WTC11 (cell line): Measurements from ENCODE around the gene MT1M. TPM values are rescaled to one million over a fixed set of nuclear protein-coding genes. Genes with fewer than 3 reads are reported as not detected.

Experiments used
- ATAC-seq: fragments of 200-7000 bp; cut with Tn5 transposase; 2 replicates; pipeline ENCODE4 v1.10.0; 2021; ENCODE audit warnings: mild to moderate bottlenecking, moderate library complexity
- CTCF ChIA-PET: fragments of 300-600 bp; sonication (Branson Sonifier 250); formaldehyde crosslinking; loops from one replicate; lab custom pipeline; 2021; ENCODE audit warnings: antibody characterized with exemption; lab: Charles Lee
- POLR2A ChIA-PET: fragments of 350-600 bp; sonication (Branson Sonifier 250); formaldehyde crosslinking; loops from one replicate; lab custom pipeline; 2021; ENCODE audit warnings: antibody characterized with exemption; lab: Charles Lee
- DNase-seq: peaks from one replicate; pipeline ENCODE4 v3.0.0; 2021; ENCODE audit warnings: low spot score
- H3K27ac Mint-ChIP-seq: 2 replicates; pipeline ENCODE4 v1.8.0; 2021; ENCODE audit warnings: mixed read lengths
- H3K27me3 Mint-ChIP-seq: 2 replicates; pipeline ENCODE4 v1.8.0; 2021; ENCODE audit warnings: low read depth, mild to moderate bottlenecking, moderate library complexity, mixed read lengths
- H3K36me3 Mint-ChIP-seq: 2 replicates; pipeline ENCODE4 v1.8.0; 2021; ENCODE audit warnings: mixed read lengths
- H3K4me1 Mint-ChIP-seq: 2 replicates; pipeline ENCODE4 v1.8.0; 2022; ENCODE audit warnings: mixed read lengths
- H3K4me3 Mint-ChIP-seq: 2 replicates; pipeline ENCODE4 v1.8.0; 2021; ENCODE audit warnings: mild to moderate bottlenecking, moderate library complexity, mixed read lengths
- H3K9me3 Mint-ChIP-seq: 2 replicates; pipeline ENCODE4 v1.8.0; 2021; ENCODE audit warnings: mixed read lengths
- AFF4 ChIP-seq: sonication (generic); formaldehyde crosslinking; IDR thresholded peaks from 2 replicates; pipeline ENCODE4 v1.8.1; 2023; ENCODE audit warnings: mild to moderate bottlenecking, missing genetic modification reagents, borderline replicate concordance
- ATF3 ChIP-seq: sonication (generic); formaldehyde crosslinking; conservative IDR thresholded peaks from 2 replicates; pipeline ENCODE4 v1.8.1; 2022; ENCODE audit warnings: mild to moderate bottlenecking, missing genetic modification reagents
- CREM ChIP-seq: sonication (generic); formaldehyde crosslinking; IDR thresholded peaks from 2 replicates; pipeline ENCODE4 v1.8.1; 2022; ENCODE audit warnings: mild to moderate bottlenecking, missing genetic modification reagents, moderate library complexity
- ELF4 ChIP-seq: sonication (generic); formaldehyde crosslinking; IDR thresholded peaks from 2 replicates; pipeline ENCODE4 v1.8.1; 2022; ENCODE audit warnings: low read depth, mild to moderate bottlenecking, moderate library complexity, missing genetic modification reagents
- ETV6 ChIP-seq: sonication (generic); formaldehyde crosslinking; IDR thresholded peaks from 2 replicates; pipeline ENCODE4 v1.8.1; 2022; ENCODE audit warnings: mild to moderate bottlenecking, missing genetic modification reagents
- IRF1 ChIP-seq: sonication (generic); formaldehyde crosslinking; IDR thresholded peaks from 2 replicates; pipeline ENCODE4 v1.8.0; 2023; ENCODE audit warnings: missing genetic modification reagents
- MXD4 ChIP-seq: fragments of 250-450 bp; sonication (Bioruptor Pico); IDR thresholded peaks from 2 replicates; pipeline ENCODE4 v1.8.0; 2021; ENCODE audit warnings: mild to moderate bottlenecking, moderate library complexity, borderline replicate concordance
- NR3C1 ChIP-seq: sonication (generic); formaldehyde crosslinking; conservative IDR thresholded peaks from 2 replicates; pipeline ENCODE4 v1.8.1; 2023; ENCODE audit warnings: low read depth, mild to moderate bottlenecking, missing genetic modification reagents
- OVOL2 ChIP-seq: fragments of 250-450 bp; sonication (Bioruptor Pico); IDR thresholded peaks from 2 replicates; pipeline ENCODE4 v1.9.0; 2021; ENCODE audit warnings: mild to moderate bottlenecking, borderline replicate concordance
- PREB ChIP-seq: sonication (generic); formaldehyde crosslinking; IDR thresholded peaks from 2 replicates; pipeline ENCODE4 v1.8.1; 2022; ENCODE audit warnings: mild to moderate bottlenecking, missing genetic modification reagents, moderate library complexity, borderline replicate concordance
- SMAD3 ChIP-seq: sonication (generic); formaldehyde crosslinking; IDR thresholded peaks from 2 replicates; pipeline ENCODE4 v1.8.0; 2022; ENCODE audit warnings: missing genetic modification reagents, mild to moderate bottlenecking, borderline replicate concordance
- SOX15 ChIP-seq: fragments of 250-450 bp; sonication (Bioruptor Pico); IDR thresholded peaks from 2 replicates; pipeline ENCODE4 v1.9.0; 2021; ENCODE audit warnings: mild to moderate bottlenecking
- ZNF138 ChIP-seq: sonication (generic); formaldehyde crosslinking; conservative IDR thresholded peaks from 2 replicates; pipeline ENCODE4 v1.8.1; 2022; ENCODE audit warnings: mild to moderate bottlenecking, moderate library complexity, missing genetic modification reagents
- ZNF232 ChIP-seq: sonication (generic); formaldehyde crosslinking; IDR thresholded peaks from 2 replicates; pipeline ENCODE4 v1.8.0; 2022; ENCODE audit warnings: mild to moderate bottlenecking, missing genetic modification reagents
- ZNF423 ChIP-seq: fragments of 250-450 bp; sonication (Bioruptor Pico); IDR thresholded peaks from 2 replicates; pipeline ENCODE4 v2.1.2; 2022; ENCODE audit warnings: mild to moderate bottlenecking, moderate library complexity
- total RNA-seq: library from RNA; stranded (reverse); gene quantifications from 3 replicates; pipeline ENCODE4 v1.2.3, GENCODE V29; 2021
- TF ChIP-seq, protein P1 (sequence below): sonication (generic); formaldehyde crosslinking; IDR thresholded peaks from 2 replicates; pipeline ENCODE4 v1.8.0; 2022; ENCODE audit warnings: mild to moderate bottlenecking, missing genetic modification reagents
- TF ChIP-seq, protein P2 (sequence below): sonication (generic); formaldehyde crosslinking; IDR thresholded peaks from 2 replicates; pipeline ENCODE4 v1.8.1; 2022; ENCODE audit warnings: mild to moderate bottlenecking, moderate library complexity, missing genetic modification reagents
- TF ChIP-seq, protein P3 (sequence below): fragments of 200-600 bp; IDR thresholded peaks from 2 replicates; pipeline ENCODE4 v1.8.0; 2022; ENCODE audit warnings: antibody characterized with exemption

MT1M gene
- total RNA-seq, 1 experiment from 2014 or later = 4.7 TPM

- Mint-ChIP-seq H3K36me3 (no peaks in the 10 kb centered on the region), H3K27me3 (peaks cover 62% of the 10 kb centered on the region), H3K9me3 (0 out of 2 replicates have a peak, but pooled peaks cover 3% of the 10 kb centered on the region), H3K4me3 (no peak overlapping the region), H3K27ac (no peak overlapping the region), H3K4me1 (peaks cover 13% of the 10 kb centered on the region)
- TF ChIP-seq AFF4 (CRISPR knock-in tag) (no peak), ZNF423 (no peak), PREB (no peak), CREM (CRISPR knock-in tag) (no peak), SMAD3 (CRISPR knock-in tag) (no peak), MXD4 (CRISPR knock-in tag) (no peak), ZNF232 (CRISPR knock-in tag) (no peak), ZNF138 (no peak), SOX15 (CRISPR knock-in tag) (no peak), OVOL2 (CRISPR knock-in tag) (no peak)
- TF ChIP-seq, protein P1, sequence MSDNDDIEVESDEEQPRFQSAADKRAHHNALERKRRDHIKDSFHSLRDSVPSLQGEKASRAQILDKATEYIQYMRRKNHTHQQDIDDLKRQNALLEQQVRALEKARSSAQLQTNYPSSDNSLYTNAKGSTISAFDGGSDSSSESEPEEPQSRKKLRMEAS (CRISPR knock-in tag) = no peak
- POLR2A ChIA-PET = interaction anchor here (1.0 kb wide), 1 partner anchor 16 kb away, joined by 3 read pairs; no protein-coding TSS in a partner anchor
- ATAC-seq = no peak
- no peak for DNase-seq
- CTCF ChIA-PET = interaction anchor here (2.2 kb wide), 1 partner anchor 108 kb away, joined by 8 read pairs; no protein-coding TSS in a partner anchor
Observed at GRCh38 chr16:56593573-56594291, 38.7 kb upstream of the MT1M start.

- DNase-seq (no peak), ATAC-seq (no peak)
- Mint-ChIP-seq H3K9me3 (0 out of 2 replicates have a peak, but pooled peaks cover 3% of the 10 kb centered on the region), H3K36me3 (no peaks in the 10 kb centered on the region), H3K27me3 (peaks cover 57% of the 10 kb centered on the region), H3K27ac (no peak overlapping the region), H3K4me1 (peaks cover 10% of the 10 kb centered on the region), H3K4me3 (no peak overlapping the region)
- ChIA-PET POLR2A (interaction anchor here (1.0 kb wide), 1 partner anchor 16 kb away, joined by 3 read pairs; no protein-coding TSS in a partner anchor), CTCF (no interaction called here)
- TF ChIP-seq NR3C1 (no peak), ATF3 (CRISPR knock-in tag) (no peak), ELF4 (CRISPR knock-in tag) (no peak), AFF4 (CRISPR knock-in tag) (no peak), ETV6 (no peak), IRF1 (CRISPR knock-in tag) (no peak)
- TF ChIP-seq, protein P2, sequence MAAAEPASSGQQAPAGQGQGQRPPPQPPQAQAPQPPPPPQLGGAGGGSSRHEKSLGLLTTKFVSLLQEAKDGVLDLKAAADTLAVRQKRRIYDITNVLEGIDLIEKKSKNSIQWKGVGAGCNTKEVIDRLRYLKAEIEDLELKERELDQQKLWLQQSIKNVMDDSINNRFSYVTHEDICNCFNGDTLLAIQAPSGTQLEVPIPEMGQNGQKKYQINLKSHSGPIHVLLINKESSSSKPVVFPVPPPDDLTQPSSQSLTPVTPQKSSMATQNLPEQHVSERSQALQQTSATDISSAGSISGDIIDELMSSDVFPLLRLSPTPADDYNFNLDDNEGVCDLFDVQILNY (CRISPR knock-in tag) = no peak
- TF ChIP-seq, protein P3, sequence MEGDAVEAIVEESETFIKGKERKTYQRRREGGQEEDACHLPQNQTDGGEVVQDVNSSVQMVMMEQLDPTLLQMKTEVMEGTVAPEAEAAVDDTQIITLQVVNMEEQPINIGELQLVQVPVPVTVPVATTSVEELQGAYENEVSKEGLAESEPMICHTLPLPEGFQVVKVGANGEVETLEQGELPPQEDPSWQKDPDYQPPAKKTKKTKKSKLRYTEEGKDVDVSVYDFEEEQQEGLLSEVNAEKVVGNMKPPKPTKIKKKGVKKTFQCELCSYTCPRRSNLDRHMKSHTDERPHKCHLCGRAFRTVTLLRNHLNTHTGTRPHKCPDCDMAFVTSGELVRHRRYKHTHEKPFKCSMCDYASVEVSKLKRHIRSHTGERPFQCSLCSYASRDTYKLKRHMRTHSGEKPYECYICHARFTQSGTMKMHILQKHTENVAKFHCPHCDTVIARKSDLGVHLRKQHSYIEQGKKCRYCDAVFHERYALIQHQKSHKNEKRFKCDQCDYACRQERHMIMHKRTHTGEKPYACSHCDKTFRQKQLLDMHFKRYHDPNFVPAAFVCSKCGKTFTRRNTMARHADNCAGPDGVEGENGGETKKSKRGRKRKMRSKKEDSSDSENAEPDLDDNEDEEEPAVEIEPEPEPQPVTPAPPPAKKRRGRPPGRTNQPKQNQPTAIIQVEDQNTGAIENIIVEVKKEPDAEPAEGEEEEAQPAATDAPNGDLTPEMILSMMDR = no peak
Observed at GRCh38 chr16:56594292-56594619, 38.2 kb upstream of the MT1M start.
